Measurements from ENCODE around the gene FOXN3. TPM values are rescaled to one million over a fixed set of nuclear protein-coding genes. Genes with fewer than 3 reads are reported as not detected.

Gene FOXN3
- total RNA-seq, 4 donors from 2014 or later: 99.6 to 172 (median 103) TPM

DNA sequence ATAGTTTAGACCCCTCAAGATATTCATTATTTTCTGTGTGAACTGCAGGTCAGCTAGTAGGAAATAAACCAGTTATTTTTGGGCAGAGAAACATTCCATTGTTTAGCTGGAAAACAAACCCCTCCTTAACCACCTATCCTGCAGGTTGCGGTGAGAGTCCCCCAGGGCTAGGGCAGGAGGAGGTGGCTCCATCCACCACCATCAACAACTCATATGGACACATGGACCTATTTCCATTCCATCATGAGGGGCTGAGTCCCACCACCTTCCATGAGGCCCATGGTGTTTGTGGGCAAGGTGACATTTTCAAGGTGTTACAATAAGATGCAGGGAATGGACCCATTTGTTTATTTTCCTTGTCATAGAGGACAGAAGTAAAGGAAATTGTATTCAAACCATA lies 160.1 kb downstream of the FOXN3 start:
- Histone ChIP-seq H3K27ac (peak overlapping the region; percentile 69 to 83 (median 77)), H3K36me3 (no peaks in the 10 kb centered on the region), H3K9me3 (no peaks in the 10 kb centered on the region), H3K4me1 (peaks cover 38 to 48% of the 10 kb centered on the region in 2 donors), H3K4me3 (no peak overlapping the region), H3K27me3 (no peaks in the 10 kb centered on the region)
- DNase-seq (no peak), ATAC-seq (no peak)
- in situ Hi-C loops (cut with MboI; ENCODE audit: low sequenced_read_pairs in 4 of 4): no loop called here
- intact Hi-C loops (cut with DNase I; ENCODE audit: low total_unique reads): loop anchor here (2.0 to 10.0 kb wide), 3 partner anchors 46 to 212 kb away; no protein-coding TSS in a partner anchor
- no peak for TF ChIP-seq POLR2A (IDR thresholded peaks at IDR 0.05)
- TF ChIP-seq, protein P1, sequence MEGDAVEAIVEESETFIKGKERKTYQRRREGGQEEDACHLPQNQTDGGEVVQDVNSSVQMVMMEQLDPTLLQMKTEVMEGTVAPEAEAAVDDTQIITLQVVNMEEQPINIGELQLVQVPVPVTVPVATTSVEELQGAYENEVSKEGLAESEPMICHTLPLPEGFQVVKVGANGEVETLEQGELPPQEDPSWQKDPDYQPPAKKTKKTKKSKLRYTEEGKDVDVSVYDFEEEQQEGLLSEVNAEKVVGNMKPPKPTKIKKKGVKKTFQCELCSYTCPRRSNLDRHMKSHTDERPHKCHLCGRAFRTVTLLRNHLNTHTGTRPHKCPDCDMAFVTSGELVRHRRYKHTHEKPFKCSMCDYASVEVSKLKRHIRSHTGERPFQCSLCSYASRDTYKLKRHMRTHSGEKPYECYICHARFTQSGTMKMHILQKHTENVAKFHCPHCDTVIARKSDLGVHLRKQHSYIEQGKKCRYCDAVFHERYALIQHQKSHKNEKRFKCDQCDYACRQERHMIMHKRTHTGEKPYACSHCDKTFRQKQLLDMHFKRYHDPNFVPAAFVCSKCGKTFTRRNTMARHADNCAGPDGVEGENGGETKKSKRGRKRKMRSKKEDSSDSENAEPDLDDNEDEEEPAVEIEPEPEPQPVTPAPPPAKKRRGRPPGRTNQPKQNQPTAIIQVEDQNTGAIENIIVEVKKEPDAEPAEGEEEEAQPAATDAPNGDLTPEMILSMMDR (IDR thresholded peaks at IDR 0.05 in 4 of 5, conservative IDR thresholded peaks at IDR 0.05 in 1 of 5): no peak

- TF ChIP-seq, protein P1 (IDR thresholded peaks at IDR 0.05 in 4 of 5, conservative IDR thresholded peaks at IDR 0.05 in 1 of 5): no peak
- no peak for TF ChIP-seq POLR2A (IDR thresholded peaks at IDR 0.05)
- ATAC-seq: peak; percentile 92 to 96
- peak; percentile 71 to 74 for DNase-seq
- H3K27ac ChIP-seq: peak overlapping the region; percentile 69 to 83 (median 77)
- H3K4me1 ChIP-seq: peaks cover 38 to 48% of the 10 kb centered on the region in 2 donors
- no peaks in the 10 kb centered on the region for H3K27me3 ChIP-seq
- H3K4me3 ChIP-seq: no peak overlapping the region
- in situ Hi-C loops (cut with MboI; ENCODE audit: low sequenced_read_pairs in 4 of 4): no loop called here
- H3K9me3 ChIP-seq: no peaks in the 10 kb centered on the region
- no peaks in the 10 kb centered on the region for H3K36me3 ChIP-seq
- intact Hi-C loops (cut with DNase I; ENCODE audit: low total_unique reads): loop anchor here (2.0 to 10.0 kb wide), 3 partner anchors 47 to 211 kb away; no protein-coding TSS in a partner anchor
Measured at GRCh38 chr14:89256283-89256682, 160.8 kb downstream of the FOXN3 start.

DNA sequence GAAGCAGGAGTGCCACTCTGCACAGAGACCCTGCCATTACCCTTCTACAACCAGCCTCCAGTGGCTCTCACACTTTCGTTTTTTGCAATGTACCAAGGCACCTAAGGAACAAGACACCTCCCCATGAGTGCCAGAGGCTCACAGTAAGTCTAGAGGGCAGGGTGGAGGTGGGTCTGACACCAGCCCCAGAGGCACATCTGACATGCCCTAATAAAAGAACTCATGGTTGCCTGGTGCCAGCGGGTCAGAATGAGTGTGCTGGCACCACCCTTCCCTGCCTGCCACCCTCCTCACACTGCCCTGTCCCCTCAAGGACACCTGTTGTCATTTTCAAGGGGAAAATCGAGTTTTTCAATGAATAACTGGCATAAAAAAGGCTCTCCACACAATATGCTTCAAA lies 161.2 kb downstream of the FOXN3 start:
- Histone ChIP-seq H3K4me3 (no peak overlapping the region), H3K27ac (peak overlapping the region; percentile 69 to 83 (median 77)), H3K36me3 (no peaks in the 10 kb centered on the region), H3K27me3 (no peaks in the 10 kb centered on the region), H3K4me1 (peaks cover 38 to 48% of the 10 kb centered on the region in 2 donors), H3K9me3 (no peaks in the 10 kb centered on the region)
- intact Hi-C loops (cut with DNase I; ENCODE audit: low total_unique reads) (loop anchor here (2.0 to 10.0 kb wide), 3 partner anchors 47 to 211 kb away; no protein-coding TSS in a partner anchor), in situ Hi-C loops (cut with MboI; ENCODE audit: low sequenced_read_pairs in 4 of 4) (no loop called here)
- DNase-seq (peak; percentile 36 to 69), ATAC-seq (peak; percentile 34 to 73)
- TF ChIP-seq, protein P1 (IDR thresholded peaks at IDR 0.05 in 4 of 5, conservative IDR thresholded peaks at IDR 0.05 in 1 of 5): no peak
- no peak for TF ChIP-seq POLR2A (IDR thresholded peaks at IDR 0.05)

DNA sequence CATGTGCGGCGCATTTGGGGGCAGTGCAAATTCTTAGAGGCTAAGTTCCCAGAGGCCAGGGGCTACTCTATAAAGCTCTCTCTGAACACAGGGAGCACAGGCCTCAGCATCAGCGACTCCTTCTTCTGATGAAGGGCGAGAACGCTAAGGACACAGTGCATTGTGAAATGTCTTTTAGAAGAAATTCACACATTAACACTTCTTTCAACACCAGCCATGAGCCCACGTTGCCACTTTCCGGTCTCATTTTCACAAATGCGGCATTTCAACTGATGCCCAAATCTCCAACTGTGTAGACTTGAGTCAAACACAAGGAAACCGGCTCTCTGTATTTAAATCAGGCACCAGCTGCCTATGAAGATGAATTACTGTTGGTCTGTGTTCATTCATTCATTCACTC lies 162.0 kb downstream of the FOXN3 start:
- Histone ChIP-seq H3K4me3 (no peak overlapping the region), H3K27me3 (no peaks in the 10 kb centered on the region), H3K4me1 (peaks cover 41 to 48% of the 10 kb centered on the region in 2 donors), H3K9me3 (no peaks in the 10 kb centered on the region), H3K36me3 (no peaks in the 10 kb centered on the region), H3K27ac (peak overlapping the region in 3 of 4 donors; percentile 74 to 83 (median 80))
- in situ Hi-C loops (cut with MboI; ENCODE audit: low sequenced_read_pairs in 4 of 4): no loop called here
- TF ChIP-seq, protein P1 (IDR thresholded peaks at IDR 0.05 in 4 of 5, conservative IDR thresholded peaks at IDR 0.05 in 1 of 5): no peak
- no peak for TF ChIP-seq POLR2A (IDR thresholded peaks at IDR 0.05)
- DNase-seq (no peak), ATAC-seq (no peak)
- intact Hi-C loops (cut with DNase I; ENCODE audit: low total_unique reads): loop anchor here (10.0 kb wide), 1 partner anchor 210 kb away; no protein-coding TSS in a partner anchor

Data from gastrocnemius medialis (tissue), 4 donors.